MV-4-11 (cell line): Measurements from ENCODE around the gene EFNA5.

Experiments used
- DNase-seq: peaks from one replicate; lab custom pipeline; 2025; lab: John Stamatoyannopoulos, UW

The EFNA5 gene

DNA sequence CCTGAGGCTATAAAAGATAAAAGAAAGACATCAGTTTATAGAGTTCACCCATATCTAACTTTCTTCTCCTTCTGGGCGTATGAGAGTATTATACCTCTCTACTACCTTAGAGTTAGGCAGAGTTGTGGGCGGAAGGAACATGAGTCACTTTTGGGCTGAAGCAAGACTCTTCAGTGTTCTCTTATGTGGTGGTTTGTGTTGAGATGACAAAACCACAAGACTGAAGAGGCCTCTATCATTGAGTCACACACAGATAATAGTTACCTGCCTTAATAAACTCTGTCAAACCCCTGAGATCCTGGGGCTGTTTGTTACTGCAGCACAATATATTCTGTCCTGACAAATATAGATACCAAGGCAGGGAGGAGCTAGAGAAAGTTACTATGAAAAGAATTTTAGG lies 184.2 kb downstream of the EFNA5 start:
- peak; percentile 88 for DNase-seq

DNA sequence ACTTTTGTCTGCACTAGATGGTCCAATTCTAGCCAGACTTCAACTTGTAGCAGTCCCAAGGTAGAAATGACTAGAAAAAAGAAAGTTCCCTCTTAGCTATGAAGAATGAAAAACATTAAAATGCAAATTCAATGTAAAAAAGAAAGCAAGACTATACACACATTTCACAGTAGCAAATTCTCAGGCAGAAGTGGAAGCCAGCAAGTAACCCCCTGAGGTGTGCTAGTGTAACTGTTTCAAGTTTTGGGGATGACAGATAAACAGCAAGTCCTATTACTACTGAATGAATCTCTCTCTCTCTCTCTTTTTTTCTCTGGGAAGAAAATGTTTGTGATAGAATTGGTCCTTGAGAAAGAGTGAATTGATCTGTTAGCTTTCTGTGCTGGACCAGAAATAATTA lies 185.6 kb downstream of the EFNA5 start:
- no peak for DNase-seq

DNA sequence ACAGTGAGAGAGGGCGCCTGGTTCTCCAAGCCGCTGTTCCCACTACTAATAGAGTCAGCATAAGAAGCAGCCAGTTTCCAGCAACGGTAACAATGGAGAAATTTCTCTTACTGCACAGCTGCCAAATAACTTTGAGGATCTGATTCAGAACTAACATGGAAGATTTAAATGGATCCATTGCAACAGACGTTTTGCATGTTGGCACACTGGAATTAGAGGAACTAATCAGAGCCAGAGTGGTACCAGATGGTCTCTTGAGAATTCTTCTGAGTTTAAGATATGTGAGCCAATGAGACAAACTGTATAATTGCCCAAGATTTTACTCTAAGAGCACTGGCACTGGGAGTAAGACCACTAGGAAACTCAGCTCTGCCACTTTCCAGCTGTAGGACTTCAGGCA lies 186.5 kb downstream of the EFNA5 start:
- DNase-seq, result peak; percentile 56

DNA sequence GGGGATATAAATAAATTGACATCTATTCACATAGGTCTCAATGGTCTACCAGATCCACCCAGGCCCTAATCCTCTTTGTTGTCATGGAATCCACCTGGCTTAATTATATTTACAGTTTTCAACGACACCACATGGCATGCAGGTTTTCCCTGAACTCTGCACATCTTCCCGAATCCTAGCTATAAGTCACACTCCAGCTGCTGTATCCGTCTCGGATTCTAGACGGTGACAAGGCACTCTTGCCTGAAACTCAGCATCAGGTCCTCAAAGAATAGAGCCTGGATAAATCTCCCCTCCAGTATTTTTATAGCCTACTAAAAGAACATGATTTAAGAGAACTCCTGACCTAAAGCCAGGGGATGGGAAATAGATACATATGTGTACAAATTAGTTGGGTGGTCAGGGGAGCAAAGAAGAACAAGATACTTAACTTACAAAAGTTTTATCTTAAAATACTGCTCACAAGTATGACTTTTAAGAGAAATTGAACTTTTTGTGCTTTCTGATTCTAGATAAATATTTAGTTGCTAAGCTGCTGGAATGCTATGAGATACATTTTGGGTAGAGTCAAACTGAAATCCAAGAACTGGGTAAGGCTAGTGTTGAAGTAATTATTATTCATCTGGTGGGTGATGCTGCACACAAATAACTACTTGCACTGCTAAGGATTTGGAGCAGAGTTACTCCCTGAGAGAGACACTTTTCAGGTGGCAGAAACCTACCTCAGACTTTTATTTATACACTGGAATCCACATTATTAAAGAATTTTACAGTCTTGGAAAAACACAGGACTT lies 187.3 kb downstream of the EFNA5 start:
- no peak for DNase-seq

DNA sequence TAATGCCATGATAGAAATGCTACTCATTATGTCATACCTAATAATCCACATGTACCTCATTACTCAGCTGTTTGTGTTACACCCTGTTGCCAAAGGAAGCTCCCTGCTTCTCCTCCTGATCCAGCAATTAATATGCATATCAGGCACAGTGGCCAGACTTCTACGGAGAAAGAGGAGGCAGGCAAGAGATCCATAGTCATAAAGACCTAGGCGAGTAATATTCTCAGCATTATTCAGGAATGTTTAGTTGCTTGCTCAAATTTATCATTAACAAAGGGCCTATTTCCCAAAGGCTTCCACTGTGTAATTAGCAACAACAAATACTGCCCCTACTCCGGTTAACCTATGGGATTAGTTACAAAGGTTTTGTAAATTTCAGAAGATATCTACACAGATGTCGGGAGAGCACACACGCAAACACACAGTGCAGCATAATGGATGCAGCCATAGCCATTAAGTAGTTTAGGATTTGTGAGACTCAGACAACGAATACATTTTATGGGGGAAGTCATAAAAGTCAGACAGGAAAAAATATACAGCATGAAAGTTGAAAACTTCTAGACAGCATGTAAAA lies 192.6 kb downstream of the EFNA5 start:
- no peak for DNase-seq

DNA sequence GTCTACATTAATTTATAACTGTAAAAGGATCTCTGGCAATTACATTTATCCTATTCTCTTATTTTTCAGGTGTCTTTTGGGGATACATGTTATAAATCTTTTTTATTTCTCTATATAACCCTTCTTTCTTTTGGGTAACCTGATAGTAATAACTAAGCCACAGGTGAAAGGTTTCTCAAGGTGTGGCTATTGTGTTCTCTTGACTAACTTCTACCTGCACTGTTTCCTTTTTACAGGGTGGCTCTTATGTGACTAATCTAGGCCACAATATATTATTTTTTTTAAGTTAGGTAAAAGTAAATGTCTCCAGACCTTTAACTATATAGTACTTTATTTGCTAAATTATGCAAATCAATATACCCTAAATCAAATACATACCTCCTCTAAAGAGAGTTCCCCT lies 193.2 kb downstream of the EFNA5 start:
- no peak for DNase-seq

DNA sequence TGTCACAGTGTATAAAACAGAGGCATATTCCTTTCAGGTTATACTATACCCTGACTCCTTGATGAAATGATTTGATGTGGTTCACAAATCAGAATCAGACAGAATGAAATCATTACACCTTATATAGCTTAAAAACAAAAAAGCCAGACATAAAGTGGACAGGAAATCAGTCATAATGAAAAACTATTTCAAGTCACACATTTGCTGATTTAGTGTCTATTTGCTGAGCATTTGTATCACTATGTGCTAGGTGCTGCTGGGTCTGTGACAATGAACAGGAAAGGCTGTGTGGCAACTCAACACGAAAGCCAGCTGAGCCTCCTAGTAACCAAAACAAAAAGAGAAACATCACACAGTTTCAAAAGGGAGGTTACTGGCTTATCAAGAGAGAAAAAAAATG lies 194.0 kb downstream of the EFNA5 start:
- DNase-seq, result peak; percentile 35

DNA sequence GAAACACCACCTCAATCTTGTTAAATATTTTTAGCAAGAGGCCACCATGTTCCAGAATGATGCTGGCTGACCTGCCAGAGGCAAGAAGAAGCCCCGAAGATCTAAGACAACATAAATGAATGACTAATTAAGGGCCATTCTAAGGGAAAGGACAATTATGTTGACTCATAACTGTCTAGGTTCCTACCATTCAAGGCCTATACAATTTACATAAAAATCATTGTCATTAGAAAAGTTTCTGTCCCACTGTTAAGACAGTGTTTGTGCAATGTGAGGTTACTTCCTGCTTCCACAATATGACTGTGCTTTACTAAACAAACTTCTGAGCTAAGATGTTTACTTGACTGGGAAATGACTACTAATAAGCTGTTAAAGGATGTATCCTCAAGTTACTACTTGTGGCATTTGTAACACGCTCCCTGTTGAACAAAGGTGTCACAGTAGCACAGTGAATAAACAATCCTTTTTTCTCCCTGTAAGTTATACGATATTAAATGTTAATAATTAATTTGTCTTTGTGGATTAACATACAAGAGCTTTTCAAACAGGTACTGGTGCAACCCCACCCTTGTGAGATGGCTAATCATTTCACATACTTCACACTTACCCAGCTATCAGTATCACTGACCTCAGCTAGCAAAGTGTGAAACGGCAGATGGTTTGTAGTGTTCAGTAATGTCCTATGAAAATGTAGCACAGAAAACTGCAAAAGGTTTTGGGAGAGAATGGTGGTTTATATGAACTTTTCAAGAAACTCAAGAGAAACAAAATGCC lies 195.8 kb downstream of the EFNA5 start:
- DNase-seq, result peak; percentile 13

DNA sequence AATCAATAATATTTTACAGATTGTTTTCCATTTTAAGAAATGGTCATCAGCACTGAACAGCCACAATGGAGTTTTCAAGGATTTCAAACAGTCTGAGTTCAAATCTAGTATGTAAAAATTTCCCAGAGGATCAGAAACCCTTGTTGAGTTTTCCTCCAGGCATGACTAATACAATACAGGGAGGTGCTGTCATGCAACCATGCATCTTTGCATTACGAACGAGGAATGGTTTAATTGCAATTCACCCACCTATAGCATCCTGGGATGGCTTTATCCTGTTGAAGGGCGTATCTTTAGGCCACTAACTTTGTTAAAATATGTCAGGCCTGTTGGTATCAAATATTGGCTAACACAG lies 196.4 kb downstream of the EFNA5 start:
- no peak for DNase-seq

DNA sequence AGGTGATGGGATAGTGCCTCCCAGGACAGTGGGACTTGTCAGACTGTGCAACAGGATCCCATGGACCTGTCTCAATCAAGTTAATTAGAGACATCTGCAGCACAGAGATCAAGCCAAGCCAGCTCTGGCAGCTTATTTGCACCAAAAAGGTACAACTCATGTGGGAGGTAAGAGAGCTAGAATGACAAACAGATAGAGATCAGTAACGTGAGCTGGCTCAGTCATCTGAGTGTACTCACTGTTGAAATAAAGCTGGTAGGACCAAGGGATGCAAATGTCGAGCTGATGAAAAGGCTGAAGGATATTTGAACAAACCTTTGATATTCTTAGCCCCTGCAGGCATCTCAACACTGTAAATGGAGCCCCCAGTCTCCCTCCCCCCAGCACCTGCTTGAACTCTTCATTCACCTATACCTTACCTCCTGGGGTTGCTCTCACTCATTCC lies 198.1 kb downstream of the EFNA5 start:
- DNase-seq, result no peak

DNA sequence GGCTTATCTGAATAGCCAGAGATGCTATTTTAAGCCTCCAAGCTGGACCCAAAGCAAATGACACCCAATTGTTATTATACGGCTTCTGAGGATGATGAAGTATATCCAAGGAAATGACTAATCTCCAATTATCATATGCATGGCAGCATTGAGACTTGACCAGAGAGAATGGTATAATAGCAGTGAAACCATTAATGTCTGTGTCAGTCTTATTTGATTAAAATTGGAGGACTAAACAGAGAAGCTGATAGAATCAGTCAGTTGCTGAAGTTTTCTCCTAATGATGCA lies 200.5 kb downstream of the EFNA5 start:
- no peak for DNase-seq

DNA sequence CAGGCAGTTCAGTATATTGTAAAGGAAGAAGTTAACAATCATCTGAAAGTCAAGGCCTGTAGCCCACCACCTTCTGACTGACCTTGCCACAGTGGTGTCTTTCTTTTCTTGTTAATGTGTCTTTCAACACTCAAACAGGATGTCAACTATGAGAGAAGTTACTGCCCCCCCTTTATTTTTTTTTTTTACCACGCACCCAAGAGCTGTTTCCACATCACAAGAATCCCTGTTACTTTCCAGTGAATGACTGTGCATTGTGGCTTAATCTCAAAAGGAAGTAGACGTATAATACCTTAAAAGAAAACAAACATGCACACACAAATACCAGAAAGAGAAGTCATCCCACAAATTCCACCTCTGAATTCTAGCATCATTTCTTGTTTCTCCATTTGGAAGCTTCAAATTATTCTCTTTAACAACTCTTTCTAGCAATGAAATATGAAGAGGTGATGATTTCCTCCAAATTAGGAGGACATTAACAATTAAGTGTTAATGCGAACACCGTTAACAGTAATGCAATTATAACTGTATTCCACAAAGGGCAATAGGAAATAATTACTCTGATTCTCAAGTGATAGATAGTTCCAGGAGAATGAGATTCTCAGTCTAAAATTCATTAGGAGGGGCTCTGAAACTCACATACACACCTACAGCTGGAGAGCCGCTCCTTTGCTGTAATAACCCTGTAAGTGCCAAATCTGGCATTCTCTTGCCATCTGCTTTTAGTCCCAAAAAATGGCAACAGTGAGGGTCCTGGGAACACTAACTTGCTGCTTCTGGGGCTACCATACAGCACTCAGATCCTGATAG lies 201.0 kb downstream of the EFNA5 start:
- peak; percentile 69 for DNase-seq

DNA sequence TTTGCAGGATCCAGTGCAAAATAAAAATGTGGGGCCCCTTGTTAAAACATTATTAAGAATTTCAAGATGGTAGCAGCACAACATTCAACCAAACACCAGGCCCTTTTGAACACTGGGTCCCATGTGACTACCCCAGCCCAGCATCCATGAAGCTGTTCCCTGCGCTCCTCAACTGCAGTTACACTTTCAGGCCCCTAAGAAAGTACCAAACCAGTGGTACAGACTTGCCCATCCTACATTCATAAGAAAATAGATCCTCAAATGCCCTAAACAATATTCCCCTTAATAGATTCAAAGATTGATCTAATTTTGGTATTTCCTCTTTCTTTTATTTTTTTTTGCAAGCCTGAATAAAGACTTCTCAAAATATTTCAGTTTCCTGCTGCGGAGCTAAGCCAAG lies 201.7 kb downstream of the EFNA5 start:
- DNase-seq, result no peak

DNA sequence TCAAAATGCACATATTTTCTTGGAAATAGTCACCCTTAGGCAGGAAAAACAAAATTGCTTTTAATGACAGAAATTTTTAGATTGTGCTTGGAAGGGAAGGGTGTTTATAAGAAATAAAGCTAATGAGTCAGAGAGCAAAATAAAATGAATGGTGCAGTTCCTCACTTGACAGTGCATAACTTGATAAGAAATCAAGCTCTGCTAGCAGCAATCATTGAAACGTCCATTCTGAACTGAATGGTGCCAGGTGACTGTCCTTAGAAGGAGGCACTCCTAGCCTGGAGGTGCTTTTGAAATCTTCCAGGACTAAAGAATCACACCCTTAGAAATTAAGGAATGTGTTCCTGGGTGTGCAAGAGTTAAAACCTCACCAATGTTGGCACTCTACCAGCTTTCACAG lies 202.5 kb downstream of the EFNA5 start:
- no peak for DNase-seq

DNA sequence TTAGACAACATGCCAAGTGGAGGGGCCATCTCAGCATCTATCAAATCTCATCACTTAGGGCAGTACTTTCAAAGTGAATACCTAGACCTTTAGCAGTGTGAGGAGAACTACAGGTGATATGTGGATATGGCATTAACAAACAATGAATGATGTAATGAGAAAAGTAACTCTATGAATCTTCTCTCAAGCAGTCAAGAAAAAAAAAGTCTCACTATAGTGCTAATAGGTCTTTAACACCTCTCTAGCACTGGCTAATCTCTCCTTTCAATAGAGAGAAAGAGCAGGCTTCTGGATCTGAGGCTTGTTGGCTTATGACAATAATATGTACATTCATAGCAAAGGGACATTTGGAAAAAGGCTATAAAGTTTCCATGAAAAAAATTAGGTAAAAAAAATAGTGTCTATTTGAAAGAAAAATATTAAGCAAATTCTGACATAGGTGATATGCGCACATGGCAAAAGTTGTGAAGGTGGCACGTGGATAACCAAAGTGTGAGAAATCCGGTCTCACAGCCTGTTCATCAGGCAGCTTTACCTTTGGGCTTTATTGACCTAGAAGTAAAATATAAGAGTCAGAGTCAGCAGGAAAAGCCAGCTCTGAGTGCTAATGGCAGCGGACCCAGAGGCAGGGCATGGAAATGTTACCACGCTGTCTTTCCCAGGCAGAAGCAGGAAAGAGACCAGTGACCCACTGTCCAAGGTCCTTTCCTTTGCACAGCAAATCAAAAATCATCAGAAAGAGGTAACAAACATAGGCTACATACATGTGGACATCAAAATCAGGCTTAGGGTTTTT lies 203.4 kb downstream of the EFNA5 start:
- DNase-seq, result no peak

DNA sequence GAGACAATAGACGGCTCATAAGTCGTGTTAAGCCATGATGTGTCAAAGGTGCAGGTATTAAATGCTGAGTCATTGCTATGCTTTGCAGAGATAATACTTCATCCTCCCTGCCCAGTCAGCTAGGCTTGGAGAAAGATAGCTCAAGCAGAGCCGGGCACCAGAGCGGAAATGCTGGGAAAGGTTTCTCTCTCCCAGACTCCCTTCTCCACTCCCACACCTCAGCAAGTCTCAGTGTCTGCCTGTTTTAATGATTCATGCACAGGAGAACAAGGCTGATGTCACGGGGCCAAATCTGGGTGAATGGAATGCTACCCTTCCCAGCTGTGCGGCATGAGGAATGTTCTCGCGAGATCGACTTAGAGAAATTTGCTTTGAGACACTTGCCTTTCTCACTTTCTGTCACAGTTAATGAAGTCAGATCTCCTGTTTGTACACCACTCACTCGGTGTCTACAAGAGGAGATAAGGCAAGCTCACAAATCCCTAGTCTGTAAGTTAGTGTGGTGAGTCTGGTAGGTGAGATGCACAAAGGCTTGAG lies 204.4 kb downstream of the EFNA5 start:
- no peak for DNase-seq

DNA sequence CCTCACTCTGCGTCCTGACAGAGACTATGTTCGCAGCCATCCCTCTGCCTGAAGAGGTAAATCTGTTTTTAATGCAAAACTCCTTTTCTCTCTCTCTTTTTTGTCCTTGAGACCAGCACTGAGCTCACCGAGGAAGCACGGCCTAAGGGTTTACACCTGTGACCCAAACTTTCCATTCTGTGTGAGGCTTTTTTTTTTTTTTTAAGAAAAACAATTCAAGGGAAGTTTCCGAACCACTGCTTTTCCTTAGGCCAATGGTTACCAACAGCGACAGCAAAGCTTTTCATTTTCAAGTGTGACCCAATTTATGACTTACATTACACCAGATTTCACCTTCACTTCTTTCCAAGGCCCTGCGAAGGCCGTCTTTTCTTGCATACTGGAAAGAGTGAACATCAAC lies 205.9 kb downstream of the EFNA5 start:
- no peak for DNase-seq

DNA sequence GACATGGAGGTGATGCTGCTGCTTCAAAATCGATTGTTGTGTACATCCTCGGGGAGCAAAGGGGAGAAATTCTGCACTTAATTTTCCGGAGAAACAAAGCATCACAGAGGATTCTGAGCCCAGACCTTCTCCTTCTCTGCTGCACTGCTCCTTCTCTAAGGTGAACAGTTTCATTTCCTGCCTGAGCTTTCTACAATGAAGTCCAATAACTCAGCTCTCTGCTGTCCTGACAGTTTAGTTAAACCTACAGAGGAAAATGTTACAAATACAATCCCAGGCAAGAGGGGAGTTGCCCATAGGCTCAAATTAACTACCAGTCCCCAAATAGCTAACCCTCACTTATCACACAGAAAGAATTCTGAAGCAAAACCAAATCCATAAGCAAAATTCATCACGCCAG lies 206.3 kb downstream of the EFNA5 start:
- DNase-seq, result no peak

DNA sequence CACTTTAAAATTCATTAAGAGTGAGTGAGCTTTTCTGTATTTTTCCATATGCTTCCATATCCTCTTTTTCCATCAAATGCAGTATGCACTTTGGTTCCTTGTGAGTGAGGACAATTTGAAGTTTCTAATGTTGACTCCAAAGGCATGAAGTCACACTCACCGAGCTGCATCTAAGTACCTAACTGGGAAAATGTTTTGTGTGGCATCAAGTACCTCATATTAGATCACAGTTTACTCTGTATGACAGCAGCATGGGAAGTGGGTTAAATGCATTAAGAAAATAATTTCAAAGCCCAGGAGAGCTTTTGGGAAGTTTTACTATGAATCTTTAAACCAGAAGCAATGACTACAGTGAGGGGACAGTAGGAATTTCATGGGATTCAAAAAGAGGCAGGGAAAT lies 207.0 kb downstream of the EFNA5 start:
- DNase-seq, result no peak

DNA sequence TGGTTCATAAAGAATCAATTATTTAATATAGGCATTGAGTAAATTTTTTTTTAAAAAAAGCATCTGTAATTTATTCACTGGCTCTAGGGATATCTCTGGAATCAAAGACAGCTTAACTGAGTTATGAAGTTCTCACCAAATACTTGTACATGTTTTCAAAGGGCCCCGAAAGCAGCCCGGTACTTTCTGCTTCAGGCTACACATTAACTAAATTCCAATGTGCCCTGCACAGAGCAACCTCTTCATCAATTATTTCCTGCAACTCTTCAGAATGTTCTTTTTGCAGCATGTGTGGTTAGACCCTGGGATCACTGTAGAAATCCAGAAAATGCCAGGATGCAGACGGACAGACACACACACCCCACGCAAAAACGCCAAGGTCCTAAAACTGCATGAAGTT lies 209.0 kb downstream of the EFNA5 start:
- no peak for DNase-seq

DNA sequence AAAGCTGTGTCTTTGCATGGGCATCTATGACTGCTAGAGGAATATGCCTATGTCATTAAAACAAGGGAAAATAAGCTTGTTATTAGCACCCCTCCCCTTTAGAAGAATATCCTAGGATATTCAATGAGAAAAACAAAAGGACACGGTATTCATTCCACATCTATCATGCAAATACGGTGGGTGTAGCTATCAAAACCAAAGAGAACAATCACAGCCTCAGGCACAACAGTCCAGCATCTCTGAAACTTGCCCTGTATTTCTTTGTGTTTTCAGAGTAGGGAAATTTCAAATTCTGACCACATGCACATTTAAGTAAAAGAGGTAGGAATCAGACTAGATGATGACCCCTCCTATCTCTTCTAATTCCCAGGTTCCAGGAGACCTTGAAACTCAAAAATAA lies 209.9 kb downstream of the EFNA5 start:
- no peak for DNase-seq

DNA sequence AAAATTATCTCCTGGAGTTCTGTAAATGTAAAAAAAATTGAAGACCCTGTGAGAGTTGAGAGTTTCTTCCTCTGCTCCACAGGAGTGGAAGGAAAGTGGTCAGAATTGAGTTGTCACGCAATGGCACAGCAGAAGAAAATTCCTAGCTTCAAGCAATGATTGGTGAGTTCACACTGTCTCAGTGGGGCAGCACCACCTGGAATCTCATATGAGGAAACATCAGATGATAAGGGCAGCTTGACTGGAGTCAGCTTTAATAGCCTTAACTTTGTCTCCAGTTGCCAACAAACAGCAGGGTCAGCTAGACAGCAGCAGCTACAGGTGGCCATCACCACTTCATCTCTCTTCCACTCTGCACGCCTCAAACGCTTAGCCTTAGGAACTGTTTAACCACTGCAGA lies 211.1 kb downstream of the EFNA5 start:
- no peak for DNase-seq
